Activated naive CD4-positive, alpha-beta T cell treated with anti-CD3 and anti-CD28 coated beads, Interleukin-2, amount 10 ng/mL, durations not matched to agents 7 days and 5 days (primary cell): ENCODE data around the gene DNTT.
A peak's percentile ranks its signal among the peaks of the same experiment; 100 is the strongest.

Experiments used
- CTCF ChIA-PET: fragments of 350-600 bp; sonication (Branson Sonifier 250); formaldehyde crosslinking; loops from one replicate; lab custom pipeline; 2021; ENCODE audit warnings: antibody characterized with exemption; lab: Charles Lee
- DNase-seq: peaks from one replicate; pipeline ENCODE4 v3.0.0-alpha.2; 2020
- H3K27ac Mint-ChIP-seq: one replicate; pipeline ENCODE4 v1.8.0; 2021; ENCODE audit warnings: mild to moderate bottlenecking, moderate library complexity, mixed read lengths
- H3K27me3 Mint-ChIP-seq: one replicate; pipeline ENCODE4 v1.8.0; 2021; ENCODE audit warnings: mild to moderate bottlenecking, mixed read lengths
- H3K36me3 Mint-ChIP-seq: one replicate; pipeline ENCODE4 v1.8.0; 2021; ENCODE audit warnings: mixed read lengths
- H3K4me1 Mint-ChIP-seq: one replicate; pipeline ENCODE4 v1.8.0; 2021; ENCODE audit warnings: mixed read lengths
- H3K4me3 Mint-ChIP-seq: one replicate; pipeline ENCODE4 v1.8.0; 2021; ENCODE audit warnings: mild to moderate bottlenecking, moderate library complexity, mixed read lengths
- H3K9me3 Mint-ChIP-seq: one replicate; pipeline ENCODE4 v1.8.0; 2021; ENCODE audit warnings: mixed read lengths

DNTT gene

GRCh38 chr10:96333101-96333500, 28.9 kb downstream of the DNTT start:
- Mint-ChIP-seq H3K27ac (no peak overlapping the region), H3K27me3 (peaks cover 19% of the 10 kb centered on the region), H3K4me3 (no peak overlapping the region), H3K4me1 (peaks cover 10% of the 10 kb centered on the region), H3K9me3 (no peaks in the 10 kb centered on the region), H3K36me3 (no peaks in the 10 kb centered on the region)
- no peak for DNase-seq
- CTCF ChIA-PET: interaction anchor here (0.6 kb wide), 1 partner anchor 78 kb away, joined by 6 read pairs; no protein-coding TSS in a partner anchor

GRCh38 chr10:96334616-96335526, 30.6 kb downstream of the DNTT start:
- peaks cover 10% of the 10 kb centered on the region for H3K4me1 Mint-ChIP-seq
- CTCF ChIA-PET: interaction anchor here (0.8 to 1.8 kb wide), 9 partner anchors 12 to 322 kb away, joined by 3 to 5 read pairs (median 3); no protein-coding TSS in a partner anchor
- no peaks in the 10 kb centered on the region for H3K9me3 Mint-ChIP-seq
- H3K27me3 Mint-ChIP-seq: peaks cover 17% of the 10 kb centered on the region
- H3K4me3 Mint-ChIP-seq: no peak overlapping the region
- H3K27ac Mint-ChIP-seq: no peak overlapping the region
- H3K36me3 Mint-ChIP-seq: no peaks in the 10 kb centered on the region
- no peak for DNase-seq

DNA sequence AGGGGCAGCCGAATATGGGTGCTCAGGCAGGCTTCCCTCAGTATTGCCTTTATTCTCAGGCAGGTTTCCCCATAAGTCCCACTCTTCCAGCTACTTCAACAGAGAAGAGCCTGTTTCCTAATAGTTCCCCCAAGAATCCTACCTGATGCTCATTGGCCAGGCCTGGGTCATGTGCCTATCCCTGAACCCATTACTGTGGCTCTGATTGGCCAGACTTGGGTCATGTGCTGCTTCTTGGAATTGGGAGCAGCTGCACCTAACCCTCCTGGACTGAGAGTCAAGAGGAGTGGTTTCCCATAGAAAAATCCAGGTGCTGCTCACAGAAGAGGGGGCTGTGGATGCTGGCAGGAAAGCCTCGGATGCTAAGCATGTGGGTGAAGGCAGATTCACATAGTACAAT, 32.9 kb downstream of the DNTT start:
- Mint-ChIP-seq H3K9me3 (no peaks in the 10 kb centered on the region), H3K4me1 (peaks cover 10% of the 10 kb centered on the region), H3K4me3 (no peak overlapping the region), H3K27ac (no peak overlapping the region), H3K27me3 (peaks cover 22% of the 10 kb centered on the region), H3K36me3 (no peaks in the 10 kb centered on the region)
- no peak for DNase-seq
- CTCF ChIA-PET: interaction anchor here (0.7 to 2.4 kb wide), 5 partner anchors 11 to 318 kb away, joined by 3 to 13 read pairs (median 4); no protein-coding TSS in a partner anchor

GRCh38 chr10:96338279-96338925, 34.2 kb downstream of the DNTT start:
- Mint-ChIP-seq H3K4me1 (peaks cover 3% of the 10 kb centered on the region), H3K4me3 (no peak overlapping the region), H3K9me3 (no peaks in the 10 kb centered on the region), H3K27me3 (peaks cover 18% of the 10 kb centered on the region), H3K27ac (no peak overlapping the region), H3K36me3 (no peaks in the 10 kb centered on the region)
- DNase-seq: no peak
- CTCF ChIA-PET: interaction anchor here (1.1 to 5.4 kb wide), 4 partner anchors 9 to 322 kb away, joined by 3 to 45 read pairs (median 10); no protein-coding TSS in a partner anchor

- H3K36me3 Mint-ChIP-seq: no peaks in the 10 kb centered on the region
- no peaks in the 10 kb centered on the region for H3K4me1 Mint-ChIP-seq
- peaks cover 22% of the 10 kb centered on the region for H3K27me3 Mint-ChIP-seq
- H3K9me3 Mint-ChIP-seq: no peaks in the 10 kb centered on the region
- CTCF ChIA-PET: interaction anchor here (0.9 to 5.4 kb wide), 4 partner anchors 35 to 323 kb away, joined by 4 to 45 read pairs (median 10); partner anchors contain the start of gene DNTT
- H3K4me3 Mint-ChIP-seq: no peak overlapping the region
- DNase-seq: no peak
- H3K27ac Mint-ChIP-seq: no peak overlapping the region
These were observed 35.1 kb downstream of the DNTT start for GRCh38 chr10:96339383-96339782.

DNA sequence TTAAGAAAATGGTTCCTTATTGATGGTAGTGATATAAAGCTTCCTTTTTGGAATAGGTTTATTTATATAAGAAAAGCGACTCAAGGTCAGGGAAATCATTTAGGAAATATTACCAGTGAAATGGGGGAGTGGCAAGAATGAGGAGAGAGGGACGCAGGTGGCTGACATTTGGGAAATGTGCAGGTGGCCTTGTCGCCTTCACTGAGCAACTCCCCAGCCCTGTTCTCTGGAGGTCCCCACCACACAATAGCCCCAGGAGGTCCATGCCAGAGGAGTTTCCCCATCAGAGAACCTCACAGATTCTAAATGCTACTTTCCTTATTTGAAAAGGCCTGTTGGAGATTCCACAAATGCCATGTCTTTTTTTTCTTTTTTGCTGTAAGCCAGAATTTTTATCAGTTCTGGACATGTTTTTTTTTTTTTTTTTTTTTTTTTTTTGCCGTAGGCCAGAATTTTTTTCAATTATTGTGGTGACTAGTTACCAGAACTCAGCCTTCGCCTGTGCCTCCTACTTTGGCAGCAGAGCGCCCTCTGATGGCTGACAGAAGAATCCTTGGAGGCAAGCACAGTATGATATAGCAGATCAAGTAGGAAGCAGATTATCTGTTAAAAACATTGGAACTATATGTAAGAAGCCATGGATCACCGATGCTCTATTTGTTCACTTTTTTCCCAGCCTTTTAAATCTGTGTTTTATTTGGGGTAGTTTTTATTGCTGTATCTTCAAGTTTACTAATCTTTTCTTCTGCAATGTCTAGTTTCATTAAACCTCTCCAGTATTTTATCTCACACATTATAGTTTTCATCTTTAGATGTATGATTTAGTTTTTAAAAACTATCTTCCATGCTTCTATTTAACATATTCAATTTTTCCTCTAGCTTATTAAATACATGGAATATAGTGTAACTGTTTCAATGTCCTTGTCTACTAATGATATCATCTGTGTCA, 36.0 kb downstream of the DNTT start:
- Mint-ChIP-seq H3K36me3 (no peaks in the 10 kb centered on the region), H3K4me1 (no peaks in the 10 kb centered on the region), H3K9me3 (no peaks in the 10 kb centered on the region), H3K27me3 (peaks cover 18% of the 10 kb centered on the region), H3K4me3 (no peak overlapping the region), H3K27ac (no peak overlapping the region)
- DNase-seq: peak; percentile 73
- CTCF ChIA-PET: interaction anchor here (0.7 to 5.4 kb wide), 11 partner anchors 8 to 324 kb away, joined by 3 to 45 read pairs (median 4); partner anchors contain the start of gene DNTT

- CTCF ChIA-PET: interaction anchor here (0.7 to 5.4 kb wide), 9 partner anchors 8 to 294 kb away, joined by 3 to 45 read pairs (median 4); no protein-coding TSS in a partner anchor
- no peak for DNase-seq
- Mint-ChIP-seq H3K9me3 (peaks cover 5% of the 10 kb centered on the region), H3K4me1 (no peaks in the 10 kb centered on the region), H3K27ac (no peak overlapping the region), H3K4me3 (no peak overlapping the region), H3K27me3 (peaks cover 24% of the 10 kb centered on the region), H3K36me3 (no peaks in the 10 kb centered on the region)
These were observed 37.3 kb downstream of the DNTT start for GRCh38 chr10:96341219-96342182.

DNA sequence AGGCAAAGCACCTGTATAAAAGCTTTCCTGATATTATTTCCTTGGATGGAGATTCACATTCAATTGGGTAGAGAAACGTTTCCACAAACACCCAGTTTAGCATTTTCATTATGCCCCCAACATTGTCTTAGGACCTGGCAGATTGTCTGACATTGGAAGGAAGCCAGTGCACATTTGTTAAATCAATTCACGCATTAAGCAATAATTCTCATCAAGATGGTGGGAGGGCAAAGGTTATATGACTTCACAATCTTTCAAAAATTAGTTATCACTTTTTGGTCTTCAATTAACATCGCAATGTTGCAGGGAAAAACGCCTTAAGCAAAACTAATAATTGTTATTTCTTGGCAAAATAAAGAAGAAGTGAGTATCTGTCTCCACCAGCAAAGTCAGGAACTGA, 38.2 kb downstream of the DNTT start:
- Mint-ChIP-seq H3K36me3 (no peaks in the 10 kb centered on the region), H3K9me3 (peaks cover 5% of the 10 kb centered on the region), H3K4me1 (no peaks in the 10 kb centered on the region), H3K4me3 (no peak overlapping the region), H3K27ac (no peak overlapping the region), H3K27me3 (peaks cover 20% of the 10 kb centered on the region)
- no peak for DNase-seq
- CTCF ChIA-PET: interaction anchor here (5.4 kb wide), 1 partner anchor 113 kb away, joined by 45 read pairs; no protein-coding TSS in a partner anchor

- CTCF ChIA-PET: no interaction called here
- no peaks in the 10 kb centered on the region for H3K36me3 Mint-ChIP-seq
- no peak overlapping the region for H3K27ac Mint-ChIP-seq
- H3K4me1 Mint-ChIP-seq: no peaks in the 10 kb centered on the region
- H3K9me3 Mint-ChIP-seq: peaks cover 5% of the 10 kb centered on the region
- H3K4me3 Mint-ChIP-seq: no peak overlapping the region
- no peak for DNase-seq
- peaks cover 18% of the 10 kb centered on the region for H3K27me3 Mint-ChIP-seq
These were observed 39.9 kb downstream of the DNTT start for GRCh38 chr10:96344178-96344577.

DNA sequence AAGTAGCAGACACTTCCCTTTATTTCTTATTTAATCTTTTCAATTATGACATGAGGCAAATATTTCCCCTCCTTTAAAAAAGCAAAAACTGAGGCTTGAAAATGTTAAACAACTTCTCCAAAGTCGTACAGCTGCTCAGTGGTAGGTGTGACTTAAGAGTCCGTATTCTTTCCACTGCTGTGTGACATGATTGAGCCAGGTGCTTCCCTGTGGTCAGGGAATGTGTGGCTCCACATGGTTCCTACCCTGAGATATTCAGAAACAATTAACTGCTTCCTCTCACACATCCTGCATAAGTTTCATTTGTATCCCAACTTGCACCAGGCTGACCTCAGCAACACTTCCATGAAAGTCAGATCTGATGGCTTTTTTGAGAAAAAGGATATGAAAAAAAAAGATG, 41.0 kb downstream of the DNTT start:
- no peak overlapping the region for H3K27ac Mint-ChIP-seq
- H3K27me3 Mint-ChIP-seq: peaks cover 23% of the 10 kb centered on the region
- H3K4me3 Mint-ChIP-seq: no peak overlapping the region
- CTCF ChIA-PET: no interaction called here
- no peaks in the 10 kb centered on the region for H3K36me3 Mint-ChIP-seq
- peaks cover 5% of the 10 kb centered on the region for H3K9me3 Mint-ChIP-seq
- DNase-seq: no peak
- H3K4me1 Mint-ChIP-seq: no peaks in the 10 kb centered on the region

GRCh38 chr10:96346295-96346694, 42.1 kb downstream of the DNTT start:
- no peak for DNase-seq
- no peak overlapping the region for H3K4me3 Mint-ChIP-seq
- H3K4me1 Mint-ChIP-seq: no peaks in the 10 kb centered on the region
- peaks cover 22% of the 10 kb centered on the region for H3K27me3 Mint-ChIP-seq
- CTCF ChIA-PET: no interaction called here
- no peaks in the 10 kb centered on the region for H3K36me3 Mint-ChIP-seq
- peaks cover 5% of the 10 kb centered on the region for H3K9me3 Mint-ChIP-seq
- no peak overlapping the region for H3K27ac Mint-ChIP-seq

DNA sequence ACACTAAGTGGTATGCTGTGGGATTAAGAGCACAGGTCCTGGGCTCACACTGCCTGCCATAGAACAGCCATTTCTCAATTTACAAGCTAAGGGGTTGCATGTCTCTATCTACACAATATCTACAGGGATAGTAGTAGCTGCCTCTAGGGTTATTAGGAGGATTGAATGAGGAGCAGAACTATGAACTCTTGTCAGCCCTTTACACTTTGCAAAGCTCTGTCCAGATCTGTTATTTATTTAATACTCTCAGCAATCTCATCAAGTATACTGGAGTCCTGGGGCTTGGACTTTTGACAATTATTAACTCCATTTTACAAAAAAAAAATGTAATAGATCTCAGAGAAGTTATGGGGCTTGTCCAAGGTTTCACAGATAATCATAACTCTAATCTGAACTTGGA, 47.8 kb downstream of the DNTT start:
- CTCF ChIA-PET: no interaction called here
- H3K4me3 Mint-ChIP-seq: no peak overlapping the region
- DNase-seq: no peak
- no peaks in the 10 kb centered on the region for H3K36me3 Mint-ChIP-seq
- no peak overlapping the region for H3K27ac Mint-ChIP-seq
- H3K4me1 Mint-ChIP-seq: no peaks in the 10 kb centered on the region
- peaks cover 27% of the 10 kb centered on the region for H3K27me3 Mint-ChIP-seq
- no peaks in the 10 kb centered on the region for H3K9me3 Mint-ChIP-seq
